ENCODE measurements around the gene FAM43B.

- TF ChIP-seq, protein P1, sequence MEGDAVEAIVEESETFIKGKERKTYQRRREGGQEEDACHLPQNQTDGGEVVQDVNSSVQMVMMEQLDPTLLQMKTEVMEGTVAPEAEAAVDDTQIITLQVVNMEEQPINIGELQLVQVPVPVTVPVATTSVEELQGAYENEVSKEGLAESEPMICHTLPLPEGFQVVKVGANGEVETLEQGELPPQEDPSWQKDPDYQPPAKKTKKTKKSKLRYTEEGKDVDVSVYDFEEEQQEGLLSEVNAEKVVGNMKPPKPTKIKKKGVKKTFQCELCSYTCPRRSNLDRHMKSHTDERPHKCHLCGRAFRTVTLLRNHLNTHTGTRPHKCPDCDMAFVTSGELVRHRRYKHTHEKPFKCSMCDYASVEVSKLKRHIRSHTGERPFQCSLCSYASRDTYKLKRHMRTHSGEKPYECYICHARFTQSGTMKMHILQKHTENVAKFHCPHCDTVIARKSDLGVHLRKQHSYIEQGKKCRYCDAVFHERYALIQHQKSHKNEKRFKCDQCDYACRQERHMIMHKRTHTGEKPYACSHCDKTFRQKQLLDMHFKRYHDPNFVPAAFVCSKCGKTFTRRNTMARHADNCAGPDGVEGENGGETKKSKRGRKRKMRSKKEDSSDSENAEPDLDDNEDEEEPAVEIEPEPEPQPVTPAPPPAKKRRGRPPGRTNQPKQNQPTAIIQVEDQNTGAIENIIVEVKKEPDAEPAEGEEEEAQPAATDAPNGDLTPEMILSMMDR (IDR thresholded peaks at IDR 0.05; ENCODE audit: low read depth, low read length): no peak
- no peak for TF ChIP-seq EZH2phosphoT487 (IDR thresholded peaks at IDR 0.05; ENCODE audit: low read depth)
Observed at GRCh38 chr1:20573987-20574386, 21.6 kb downstream of the FAM43B start.
